ENCODE results near the gene CPA3.
A peak's percentile ranks its signal among the peaks of the same experiment; 100 is the strongest.

Gene CPA3

DNA sequence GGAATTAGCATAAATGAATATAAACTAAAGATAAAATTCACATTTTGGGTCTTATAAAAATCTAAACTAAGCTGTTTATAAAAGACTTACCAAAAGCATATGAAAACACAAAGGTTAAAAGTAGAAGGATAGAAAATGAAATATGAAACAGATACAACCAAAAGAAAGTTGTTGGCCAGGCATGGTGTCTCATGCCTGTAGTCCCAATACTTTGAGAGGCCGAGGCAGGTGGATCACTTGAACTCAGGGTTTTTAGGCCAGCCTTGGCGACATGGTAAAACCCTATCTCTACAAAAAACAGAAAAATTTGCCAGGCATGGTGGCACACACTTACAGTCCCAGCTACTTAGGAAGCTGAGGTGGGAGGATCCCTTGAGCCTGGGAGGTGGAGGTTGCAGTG is 51.0 kb downstream of the CPA3 start:
- H3K27me3 ChIP-seq (ENCODE audit: insufficient read depth, low read length), result no peaks in the 10 kb centered on the region
- no peaks in the 10 kb centered on the region for H3K79me2 ChIP-seq (ENCODE audit: control insufficient read depth, insufficient read depth, low read length, unreplicated experiment)
- no peak overlapping the region for H3K27ac ChIP-seq (ENCODE audit: low read depth, low read length)
- H3K4me1 ChIP-seq (ENCODE audit: control insufficient read depth, insufficient read depth, low read length, unreplicated experiment), result no peaks in the 10 kb centered on the region
- no peak overlapping the region for H2AFZ ChIP-seq (ENCODE audit: low read length, unreplicated experiment)
- no peaks in the 10 kb centered on the region for H3K36me3 ChIP-seq (ENCODE audit: insufficient read depth, low read length)
- no peak overlapping the region for H3K4me3 ChIP-seq (ENCODE audit: low read depth, low read length)

DNA sequence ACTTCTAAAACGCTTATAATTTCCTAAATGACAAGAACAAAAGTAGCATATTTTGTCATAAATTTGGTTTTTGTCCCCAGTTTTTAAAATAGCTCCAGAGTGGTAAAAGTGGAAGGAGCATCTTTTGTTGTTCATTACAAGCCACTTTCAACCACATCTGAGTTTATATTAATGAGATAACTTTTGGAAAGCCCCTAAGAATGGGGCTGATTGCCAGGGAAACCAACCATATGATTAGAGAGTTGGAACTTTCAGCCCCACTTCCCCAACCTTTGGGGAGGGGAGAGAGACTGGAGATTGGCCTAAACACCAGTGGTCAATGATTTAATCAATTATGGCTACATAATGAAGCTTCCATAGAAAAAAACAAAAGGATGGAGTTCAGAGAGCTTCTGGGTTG is 57.4 kb downstream of the CPA3 start:
- H3K36me3 ChIP-seq (ENCODE audit: insufficient read depth, low read length), result no peaks in the 10 kb centered on the region

DNA sequence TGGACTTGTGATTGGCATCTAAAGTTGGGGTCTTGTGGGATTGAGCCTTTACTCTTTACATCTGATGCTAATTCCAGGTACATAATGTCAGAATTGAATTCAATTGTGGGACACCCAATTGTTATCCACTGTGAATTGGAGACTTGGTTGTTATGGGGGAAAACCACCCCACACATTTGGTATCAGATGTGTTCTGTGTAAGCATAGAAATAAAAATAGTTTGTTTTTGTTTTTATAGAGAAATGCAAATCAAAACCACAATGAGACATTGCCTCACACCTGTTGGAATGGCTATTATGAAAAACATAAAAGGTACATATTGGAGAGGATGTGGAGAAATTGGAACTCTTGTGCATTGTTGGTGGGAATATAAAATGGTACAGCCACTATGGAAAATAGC is 58.5 kb downstream of the CPA3 start:
- peaks cover 10% of the 10 kb centered on the region for H3K4me1 ChIP-seq (ENCODE audit: control insufficient read depth, insufficient read depth, low read length, unreplicated experiment)
- no peaks in the 10 kb centered on the region for H3K27me3 ChIP-seq (ENCODE audit: insufficient read depth, low read length)
- H3K79me2 ChIP-seq (ENCODE audit: control insufficient read depth, insufficient read depth, low read length, unreplicated experiment), result no peaks in the 10 kb centered on the region
- H2AFZ ChIP-seq (ENCODE audit: low read length, unreplicated experiment), result no peak overlapping the region
- no peak overlapping the region for H3K4me3 ChIP-seq (ENCODE audit: low read depth, low read length)
- no peak overlapping the region for H3K27ac ChIP-seq (ENCODE audit: low read depth, low read length)
- H3K36me3 ChIP-seq (ENCODE audit: insufficient read depth, low read length), result no peaks in the 10 kb centered on the region

More for the DNA sequence above, 57.4 kb downstream of the CPA3 start:
- Histone ChIP-seq H3K27ac (ENCODE audit: low read depth, low read length) (no peak overlapping the region), H3K4me3 (ENCODE audit: low read depth, low read length) (no peak overlapping the region), H2AFZ (ENCODE audit: low read length, unreplicated experiment) (no peak overlapping the region), H3K27me3 (ENCODE audit: insufficient read depth, low read length) (no peaks in the 10 kb centered on the region), H3K4me1 (ENCODE audit: control insufficient read depth, insufficient read depth, low read length, unreplicated experiment) (peaks cover 10% of the 10 kb centered on the region), H3K79me2 (ENCODE audit: control insufficient read depth, insufficient read depth, low read length, unreplicated experiment) (no peaks in the 10 kb centered on the region)

DNA sequence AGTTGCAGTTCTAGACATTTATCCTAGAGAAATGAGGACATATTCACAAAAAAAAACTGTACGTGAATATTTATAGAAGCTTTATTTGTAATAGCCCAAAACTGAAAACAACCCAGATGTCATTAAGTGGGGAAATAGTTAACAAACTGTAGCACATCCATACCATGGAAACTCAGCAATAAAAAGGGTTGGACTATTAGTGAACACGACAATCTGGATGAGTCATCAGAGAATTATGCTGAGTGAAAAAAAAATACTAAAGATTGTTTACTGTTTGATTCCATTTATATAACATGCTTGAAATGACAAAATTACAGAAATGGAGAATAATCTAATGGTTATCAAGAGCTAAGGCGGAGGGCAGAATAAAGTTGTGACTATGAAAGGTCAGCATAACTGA is 59.5 kb downstream of the CPA3 start:
- H3K27ac ChIP-seq (ENCODE audit: low read depth, low read length), result no peak overlapping the region

DNA sequence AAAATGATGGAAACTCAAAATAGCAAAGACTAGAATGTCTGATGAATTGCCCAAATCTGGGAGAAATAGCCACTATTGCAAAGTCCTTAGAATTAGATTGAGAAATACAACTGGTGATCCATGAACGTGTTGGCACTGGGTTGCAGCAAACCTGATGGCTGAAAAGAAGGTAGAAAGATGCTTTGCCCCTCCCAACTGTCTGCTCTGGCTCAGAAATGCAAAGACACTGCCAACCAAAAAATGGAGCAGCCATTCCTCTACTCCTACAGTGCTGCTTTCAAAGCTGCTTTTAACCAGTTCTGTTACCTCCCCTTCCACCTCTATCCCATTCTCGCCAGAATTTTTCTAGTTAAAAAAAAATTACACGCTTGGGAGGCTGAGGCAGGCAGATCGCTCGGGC is 60.7 kb downstream of the CPA3 start:
- Histone ChIP-seq H3K4me3 (ENCODE audit: low read depth, low read length) (no peak overlapping the region), H3K27ac (ENCODE audit: low read depth, low read length) (no peak overlapping the region), H3K4me1 (ENCODE audit: control insufficient read depth, insufficient read depth, low read length, unreplicated experiment) (peaks cover 17% of the 10 kb centered on the region), H3K27me3 (ENCODE audit: insufficient read depth, low read length) (no peaks in the 10 kb centered on the region), H3K79me2 (ENCODE audit: control insufficient read depth, insufficient read depth, low read length, unreplicated experiment) (no peaks in the 10 kb centered on the region), H2AFZ (ENCODE audit: low read length, unreplicated experiment) (no peak overlapping the region), H3K36me3 (ENCODE audit: insufficient read depth, low read length) (no peaks in the 10 kb centered on the region)

More for the DNA sequence above, 59.5 kb downstream of the CPA3 start:
- Histone ChIP-seq H3K4me1 (ENCODE audit: control insufficient read depth, insufficient read depth, low read length, unreplicated experiment) (peaks cover 10% of the 10 kb centered on the region), H3K36me3 (ENCODE audit: insufficient read depth, low read length) (no peaks in the 10 kb centered on the region), H3K4me3 (ENCODE audit: low read depth, low read length) (no peak overlapping the region; the same call in 1 of the 2 replicates), H2AFZ (ENCODE audit: low read length, unreplicated experiment) (peak overlapping the region; percentile 39), H3K27me3 (ENCODE audit: insufficient read depth, low read length) (no peaks in the 10 kb centered on the region), H3K79me2 (ENCODE audit: control insufficient read depth, insufficient read depth, low read length, unreplicated experiment) (no peaks in the 10 kb centered on the region)

DNA sequence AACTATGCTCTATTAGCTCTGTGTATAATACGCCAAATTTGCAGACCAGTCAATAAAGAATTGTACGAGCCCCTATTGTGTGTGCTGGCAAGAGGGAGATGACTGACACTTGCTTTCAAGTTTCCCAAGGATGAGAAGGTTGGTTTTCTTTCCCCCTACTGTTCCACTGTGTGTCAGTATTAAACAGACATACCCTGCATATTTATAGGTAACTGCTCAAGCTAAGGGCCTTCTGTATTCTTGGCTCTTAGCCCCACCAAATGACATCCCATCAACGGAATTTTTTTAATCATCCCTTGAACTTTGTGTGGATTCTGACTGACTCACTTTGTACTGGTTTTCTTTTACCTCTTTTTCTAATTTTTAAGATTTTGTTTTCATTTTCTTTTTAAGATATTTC is 65.7 kb downstream of the CPA3 start:
- Histone ChIP-seq H3K36me3 (ENCODE audit: insufficient read depth, low read length) (no peaks in the 10 kb centered on the region), H2AFZ (ENCODE audit: low read length, unreplicated experiment) (no peak overlapping the region), H3K4me3 (ENCODE audit: low read depth, low read length) (no peak overlapping the region), H3K27ac (ENCODE audit: low read depth, low read length) (no peak overlapping the region), H3K27me3 (ENCODE audit: insufficient read depth, low read length) (no peaks in the 10 kb centered on the region), H3K4me1 (ENCODE audit: control insufficient read depth, insufficient read depth, low read length, unreplicated experiment) (peaks cover 8% of the 10 kb centered on the region), H3K79me2 (ENCODE audit: control insufficient read depth, insufficient read depth, low read length, unreplicated experiment) (no peaks in the 10 kb centered on the region)

DNA sequence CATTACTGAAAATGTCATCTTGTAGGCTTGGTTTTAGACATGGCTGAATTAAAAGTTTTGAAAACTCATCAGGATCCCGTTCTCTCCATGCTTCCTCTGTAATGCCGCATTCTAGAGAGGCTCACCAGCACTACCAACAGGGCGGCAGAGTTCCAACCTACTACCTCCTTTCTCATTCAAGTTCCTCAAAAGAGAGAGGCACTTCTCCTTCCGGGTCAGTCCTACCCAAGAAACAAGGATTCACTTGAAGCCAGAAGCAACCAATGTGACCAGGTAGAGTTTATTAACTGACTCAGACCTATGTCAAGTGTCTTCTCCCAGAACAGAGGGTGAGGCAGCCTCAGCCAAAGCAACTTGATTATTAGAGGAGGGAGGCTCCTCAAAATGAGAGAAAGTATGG is 66.5 kb downstream of the CPA3 start:
- Histone ChIP-seq H2AFZ (ENCODE audit: low read length, unreplicated experiment) (no peak overlapping the region), H3K27ac (ENCODE audit: low read depth, low read length) (no peak overlapping the region), H3K27me3 (ENCODE audit: insufficient read depth, low read length) (no peaks in the 10 kb centered on the region), H3K4me1 (ENCODE audit: control insufficient read depth, insufficient read depth, low read length, unreplicated experiment) (peaks cover 8% of the 10 kb centered on the region), H3K79me2 (ENCODE audit: control insufficient read depth, insufficient read depth, low read length, unreplicated experiment) (no peaks in the 10 kb centered on the region), H3K4me3 (ENCODE audit: low read depth, low read length) (no peak overlapping the region), H3K36me3 (ENCODE audit: insufficient read depth, low read length) (no peaks in the 10 kb centered on the region)

DNA sequence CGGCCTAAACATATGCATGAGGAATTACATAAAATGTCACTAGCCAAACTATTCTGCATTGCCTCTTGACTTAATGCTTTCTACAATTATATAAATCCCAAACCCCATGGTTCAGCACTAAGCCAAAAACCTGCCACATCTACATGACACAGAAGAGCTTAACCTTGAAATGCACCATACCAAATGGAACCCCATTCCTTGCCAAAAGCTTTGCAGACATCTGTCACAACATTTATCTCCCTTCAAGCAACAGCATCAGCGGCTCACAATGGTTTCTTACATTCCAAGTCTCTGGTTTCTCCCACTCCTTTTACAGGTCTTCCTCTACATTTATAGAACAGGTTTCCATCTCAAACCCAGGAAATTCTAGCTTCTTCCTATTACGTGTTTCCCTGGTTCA is 67.9 kb downstream of the CPA3 start:
- no peak overlapping the region for H3K4me3 ChIP-seq (ENCODE audit: low read depth, low read length)
- H3K79me2 ChIP-seq (ENCODE audit: control insufficient read depth, insufficient read depth, low read length, unreplicated experiment), result no peaks in the 10 kb centered on the region
- H2AFZ ChIP-seq (ENCODE audit: low read length, unreplicated experiment), result no peak overlapping the region

DNA sequence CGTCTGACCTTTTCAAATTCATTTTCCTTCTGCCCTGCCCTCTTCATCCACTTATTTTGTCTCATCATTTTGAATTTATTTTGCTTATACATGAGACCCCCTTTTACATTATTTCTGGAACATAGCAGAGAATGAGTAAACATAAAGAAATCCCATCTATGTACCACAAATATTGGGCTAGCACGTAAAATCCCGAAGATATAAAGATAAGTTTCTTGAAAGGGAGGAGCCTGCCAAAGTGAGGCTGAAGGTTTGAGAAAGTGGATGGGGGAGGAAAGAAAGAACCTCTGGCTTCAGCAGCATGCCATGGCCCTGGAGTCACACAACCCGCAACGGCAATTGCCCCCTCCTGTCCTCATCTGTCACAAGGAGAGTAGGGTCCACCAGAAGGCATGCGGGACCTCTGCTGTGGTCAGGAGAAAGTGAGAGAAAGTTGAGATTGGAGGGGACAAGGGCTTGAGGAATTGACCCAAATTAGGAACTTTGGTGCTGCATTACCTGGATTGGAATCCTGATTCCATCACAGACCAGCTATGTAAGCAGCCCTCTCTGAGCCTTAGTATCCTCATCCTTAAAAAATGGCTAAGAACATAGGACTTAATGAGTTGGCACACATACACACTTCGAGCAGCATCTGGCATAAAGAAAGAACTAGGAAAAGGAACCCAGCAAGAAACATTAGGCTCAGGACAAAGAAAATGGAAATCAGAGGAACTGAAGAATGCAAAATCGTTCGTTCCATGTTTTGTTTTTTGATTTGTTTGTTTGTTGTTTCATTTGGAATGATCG is 72.6 kb downstream of the CPA3 start:
- H3K27ac ChIP-seq (ENCODE audit: low read depth, low read length), result no peak overlapping the region
- no peaks in the 10 kb centered on the region for H3K79me2 ChIP-seq (ENCODE audit: control insufficient read depth, insufficient read depth, low read length, unreplicated experiment)
- H2AFZ ChIP-seq (ENCODE audit: low read length, unreplicated experiment), result no peak overlapping the region
- no peaks in the 10 kb centered on the region for H3K27me3 ChIP-seq (ENCODE audit: insufficient read depth, low read length)
- H3K36me3 ChIP-seq (ENCODE audit: insufficient read depth, low read length), result no peaks in the 10 kb centered on the region
- H3K4me3 ChIP-seq (ENCODE audit: low read depth, low read length), result no peak overlapping the region
- no peaks in the 10 kb centered on the region for H3K4me1 ChIP-seq (ENCODE audit: control insufficient read depth, insufficient read depth, low read length, unreplicated experiment)

More for the DNA sequence above, 67.9 kb downstream of the CPA3 start:
- Histone ChIP-seq H3K36me3 (ENCODE audit: insufficient read depth, low read length) (no peaks in the 10 kb centered on the region), H3K27ac (ENCODE audit: low read depth, low read length) (no peak overlapping the region), H3K27me3 (ENCODE audit: insufficient read depth, low read length) (no peaks in the 10 kb centered on the region), H3K4me1 (ENCODE audit: control insufficient read depth, insufficient read depth, low read length, unreplicated experiment) (peaks cover 8% of the 10 kb centered on the region)

DNA sequence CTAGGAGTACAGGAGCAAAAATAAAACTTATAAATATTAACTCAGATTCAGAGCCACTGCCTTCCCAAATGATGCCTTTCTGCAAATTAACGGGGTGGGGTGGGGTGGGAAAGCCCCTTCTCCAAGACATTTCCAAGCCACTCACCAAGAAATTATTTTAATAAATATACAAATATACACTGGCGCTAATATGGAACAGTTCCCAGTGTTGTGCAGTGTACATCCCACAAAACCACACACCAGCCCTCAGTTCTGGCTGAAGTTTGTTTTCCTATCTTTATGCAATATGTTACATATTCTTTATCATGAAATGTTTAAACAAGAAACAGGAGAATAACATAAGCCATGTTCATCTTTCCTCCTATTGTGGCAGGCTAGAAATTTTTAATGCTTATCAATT is 73.2 kb downstream of the CPA3 start:
- no peak overlapping the region for H2AFZ ChIP-seq (ENCODE audit: low read length, unreplicated experiment)
- no peak overlapping the region for H3K27ac ChIP-seq (ENCODE audit: low read depth, low read length)
- no peaks in the 10 kb centered on the region for H3K79me2 ChIP-seq (ENCODE audit: control insufficient read depth, insufficient read depth, low read length, unreplicated experiment)
- H3K36me3 ChIP-seq (ENCODE audit: insufficient read depth, low read length), result no peaks in the 10 kb centered on the region
- no peaks in the 10 kb centered on the region for H3K27me3 ChIP-seq (ENCODE audit: insufficient read depth, low read length)
- H3K4me3 ChIP-seq (ENCODE audit: low read depth, low read length), result no peak overlapping the region
- peaks cover 4% of the 10 kb centered on the region for H3K4me1 ChIP-seq (ENCODE audit: control insufficient read depth, insufficient read depth, low read length, unreplicated experiment)

DNA sequence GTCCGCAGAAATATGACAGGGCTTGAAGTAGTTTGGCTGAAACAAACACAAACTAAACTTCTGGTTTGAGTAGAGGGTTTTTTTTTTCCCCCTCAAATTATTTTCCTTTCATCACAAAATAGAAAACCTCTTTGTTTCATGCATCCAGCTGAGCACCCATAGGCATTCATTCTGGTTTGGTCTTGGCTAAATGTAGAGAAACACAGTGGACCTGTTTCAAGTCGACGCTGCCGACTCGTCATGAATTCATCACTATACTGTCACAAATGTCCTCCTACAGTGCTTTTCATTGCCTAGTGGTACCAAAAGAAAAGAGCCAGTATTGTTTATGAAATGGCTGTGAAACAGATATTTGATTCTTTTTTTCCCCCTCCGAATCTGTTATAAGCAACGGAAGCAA is 73.8 kb downstream of the CPA3 start:
- Histone ChIP-seq H3K4me1 (ENCODE audit: control insufficient read depth, insufficient read depth, low read length, unreplicated experiment) (peaks cover 9% of the 10 kb centered on the region), H3K36me3 (ENCODE audit: insufficient read depth, low read length) (no peaks in the 10 kb centered on the region), H3K79me2 (ENCODE audit: control insufficient read depth, insufficient read depth, low read length, unreplicated experiment) (no peaks in the 10 kb centered on the region), H2AFZ (ENCODE audit: low read length, unreplicated experiment) (no peak overlapping the region), H3K27ac (ENCODE audit: low read depth, low read length) (no peak overlapping the region), H3K27me3 (ENCODE audit: insufficient read depth, low read length) (no peaks in the 10 kb centered on the region), H3K4me3 (ENCODE audit: low read depth, low read length) (no peak overlapping the region)

All from ACC112 (cell line).